ENCODE measurements around the gene TTYH2.
"Not testable (repeated sequence)": the region's sequence is repeated elsewhere in the genome, so short reads cannot be mapped to it uniquely, and the experiment has no call there.

Gene TTYH2

GRCh38 chr17:74277935-74278334 is 64.6 kb downstream of the TTYH2 start:
- no peak for DNase-seq (ENCODE audit: low read depth)
- TF ChIP-seq, protein P1, sequence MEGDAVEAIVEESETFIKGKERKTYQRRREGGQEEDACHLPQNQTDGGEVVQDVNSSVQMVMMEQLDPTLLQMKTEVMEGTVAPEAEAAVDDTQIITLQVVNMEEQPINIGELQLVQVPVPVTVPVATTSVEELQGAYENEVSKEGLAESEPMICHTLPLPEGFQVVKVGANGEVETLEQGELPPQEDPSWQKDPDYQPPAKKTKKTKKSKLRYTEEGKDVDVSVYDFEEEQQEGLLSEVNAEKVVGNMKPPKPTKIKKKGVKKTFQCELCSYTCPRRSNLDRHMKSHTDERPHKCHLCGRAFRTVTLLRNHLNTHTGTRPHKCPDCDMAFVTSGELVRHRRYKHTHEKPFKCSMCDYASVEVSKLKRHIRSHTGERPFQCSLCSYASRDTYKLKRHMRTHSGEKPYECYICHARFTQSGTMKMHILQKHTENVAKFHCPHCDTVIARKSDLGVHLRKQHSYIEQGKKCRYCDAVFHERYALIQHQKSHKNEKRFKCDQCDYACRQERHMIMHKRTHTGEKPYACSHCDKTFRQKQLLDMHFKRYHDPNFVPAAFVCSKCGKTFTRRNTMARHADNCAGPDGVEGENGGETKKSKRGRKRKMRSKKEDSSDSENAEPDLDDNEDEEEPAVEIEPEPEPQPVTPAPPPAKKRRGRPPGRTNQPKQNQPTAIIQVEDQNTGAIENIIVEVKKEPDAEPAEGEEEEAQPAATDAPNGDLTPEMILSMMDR (conservative IDR thresholded peaks at IDR 0.05; ENCODE audit: low read length) = no peak
- H3K4me3 ChIP-seq (ENCODE audit: low read length) = no peak overlapping the region

DNA sequence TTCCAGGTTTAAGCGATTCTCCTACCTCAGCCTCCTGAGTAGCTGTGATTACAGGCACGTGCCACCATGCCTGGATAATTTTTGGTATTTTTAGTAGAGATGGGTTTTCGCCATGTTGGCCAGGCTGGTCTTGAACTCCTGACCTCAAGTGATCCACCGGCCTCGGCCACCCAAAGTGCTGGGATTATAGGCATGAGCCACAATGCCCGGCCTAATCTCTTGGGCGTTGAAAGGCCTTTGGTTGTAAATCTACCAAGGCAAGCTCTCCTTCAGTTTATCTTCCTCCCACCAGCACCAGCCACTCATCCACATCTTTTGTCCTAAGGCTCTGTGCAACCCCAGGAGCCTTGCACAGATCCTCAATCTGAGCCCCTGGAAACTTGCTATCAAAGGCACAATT is 66.2 kb downstream of the TTYH2 start:
- not testable (repeated sequence) for H3K4me3 ChIP-seq (ENCODE audit: low read length); DNase-seq (ENCODE audit: low read depth)

GRCh38 chr17:74280093-74280513 is 66.7 kb downstream of the TTYH2 start:
- H3K4me3 ChIP-seq (ENCODE audit: low read length) = no peak overlapping the region
- no peak for DNase-seq (ENCODE audit: low read depth)
- TF ChIP-seq, protein P1 (conservative IDR thresholded peaks at IDR 0.05; ENCODE audit: low read length) = no peak

- no peak for DNase-seq (ENCODE audit: low read depth)
- no peak overlapping the region for H3K4me3 ChIP-seq (ENCODE audit: low read length)
- TF ChIP-seq, protein P1 (conservative IDR thresholded peaks at IDR 0.05; ENCODE audit: low read length) = no peak
These were observed 68.4 kb downstream of the TTYH2 start for GRCh38 chr17:74281799-74282198.

- H3K4me3 ChIP-seq (ENCODE audit: low read length); DNase-seq (ENCODE audit: low read depth): not testable (repeated sequence)
These were observed 68.9 kb downstream of the TTYH2 start for GRCh38 chr17:74282274-74282586.

- TF ChIP-seq, protein P1 (conservative IDR thresholded peaks at IDR 0.05; ENCODE audit: low read length) = no peak
- no peak overlapping the region for H3K4me3 ChIP-seq (ENCODE audit: low read length)
- DNase-seq (ENCODE audit: low read depth) = no peak
These were observed 69.4 kb downstream of the TTYH2 start for GRCh38 chr17:74282587-74283370.

- H3K4me3 ChIP-seq (ENCODE audit: low read length) = no peak overlapping the region
- DNase-seq (ENCODE audit: low read depth) = no peak
- TF ChIP-seq, protein P1 (conservative IDR thresholded peaks at IDR 0.05; ENCODE audit: low read length) = no peak
These were observed 70.0 kb downstream of the TTYH2 start for GRCh38 chr17:74283371-74283673.

- H3K4me3 ChIP-seq (ENCODE audit: low read length) = no peak overlapping the region
- TF ChIP-seq, protein P1 (conservative IDR thresholded peaks at IDR 0.05; ENCODE audit: low read length) = no peak
- DNase-seq (ENCODE audit: low read depth) = no peak
These were observed 73.7 kb downstream of the TTYH2 start for GRCh38 chr17:74287031-74287602.

Measured in AG10803 (cell line).